ENCODE data around the gene TRPM1. TPM values are rescaled to one million over a fixed set of nuclear protein-coding genes. Genes with fewer than 3 reads are reported as not detected.

The TRPM1 gene
- polyA plus RNA-seq, 4 donors, result 0.14 to 0.52 (median 0.24) TPM

GRCh38 chr15:30990036-30990435 is 111.5 kb downstream of the TRPM1 start:
- DNase-seq (ENCODE audit: low read depth in 4 of 4, low spot score in 2 of 4), result no peak

GRCh38 chr15:30985081-30985531 is 116.4 kb downstream of the TRPM1 start:
- DNase-seq (ENCODE audit: low read depth in 4 of 4, low spot score in 2 of 4), result no peak

GRCh38 chr15:30984542-30984941 is 117.0 kb downstream of the TRPM1 start:
- no peak for DNase-seq (ENCODE audit: low read depth in 4 of 4, low spot score in 2 of 4)

- DNase-seq (ENCODE audit: low read depth in 4 of 4, low spot score in 2 of 4), result no peak
Measured at GRCh38 chr15:30984118-30984517, 117.4 kb downstream of the TRPM1 start.

- DNase-seq (ENCODE audit: low read depth in 4 of 4, low spot score in 2 of 4), result no peak
Measured at GRCh38 chr15:30979457-30979856, 122.1 kb downstream of the TRPM1 start.

- no peak for DNase-seq (ENCODE audit: low read depth in 4 of 4, low spot score in 2 of 4)
Measured at GRCh38 chr15:30978328-30978727, 123.2 kb downstream of the TRPM1 start.

GRCh38 chr15:30974112-30974511 is 127.4 kb downstream of the TRPM1 start:
- DNase-seq (ENCODE audit: low read depth in 4 of 4, low spot score in 2 of 4), result no peak

GRCh38 chr15:30973379-30973778 is 128.1 kb downstream of the TRPM1 start:
- DNase-seq (ENCODE audit: low read depth in 4 of 4, low spot score in 2 of 4), result no peak

- DNase-seq (ENCODE audit: low read depth in 4 of 4, low spot score in 2 of 4), result no peak
Measured at GRCh38 chr15:30969724-30970123, 131.8 kb downstream of the TRPM1 start.

GRCh38 chr15:30963681-30964080 is 137.8 kb downstream of the TRPM1 start:
- no peak for DNase-seq (ENCODE audit: low read depth in 4 of 4, low spot score in 2 of 4)

- DNase-seq (ENCODE audit: low read depth in 4 of 4, low spot score in 2 of 4), result no peak
Measured at GRCh38 chr15:30962659-30963058, 138.9 kb downstream of the TRPM1 start.

GRCh38 chr15:30962079-30962478 is 139.4 kb downstream of the TRPM1 start:
- no peak for DNase-seq (ENCODE audit: low read depth in 4 of 4, low spot score in 2 of 4)

- no peak for DNase-seq (ENCODE audit: low read depth in 4 of 4, low spot score in 2 of 4)
Measured at GRCh38 chr15:30958219-30958618, 143.3 kb downstream of the TRPM1 start.

- no peak for DNase-seq (ENCODE audit: low read depth in 4 of 4, low spot score in 2 of 4)
Measured at GRCh38 chr15:30956216-30957124, 145.1 kb downstream of the TRPM1 start.

- no peak for DNase-seq (ENCODE audit: low read depth in 4 of 4, low spot score in 2 of 4)
Measured at GRCh38 chr15:30954674-30955073, 146.9 kb downstream of the TRPM1 start.

- DNase-seq (ENCODE audit: low read depth in 4 of 4, low spot score in 2 of 4), result no peak
Measured at GRCh38 chr15:30953731-30954378, 147.7 kb downstream of the TRPM1 start.

GRCh38 chr15:30953183-30953582 is 148.3 kb downstream of the TRPM1 start:
- no peak for DNase-seq (ENCODE audit: low read depth in 4 of 4, low spot score in 2 of 4)

Other genes starting within 250 kb of the TRPM1 start
- 10 to 100 TPM; 26.9 to 44.5 (median 34.8) TPM for gene FAN1, start 197.8 kb downstream of the TRPM1 start, polyA plus RNA-seq (ENCODE audit: insufficient read length in 4 of 4)
- gene MTMR10, start 110.1 kb downstream of the TRPM1 start, polyA plus RNA-seq (ENCODE audit: insufficient read length in 4 of 4), result 10 to 100 TPM; 47.9 to 69.1 (median 58.5) TPM
- gene KLF13, start 225.1 kb upstream of the TRPM1 start, polyA plus RNA-seq (ENCODE audit: insufficient read length in 4 of 4), result 10 to 100 TPM; 63.4 to 84.7 (median 71.2) TPM

All from left renal cortex interstitium (tissue), 4 donors.